ENCODE results near the gene AQP9.
"Not testable (repeated sequence)": the region's sequence is repeated elsewhere in the genome, so short reads cannot be mapped to it uniquely, and the experiment has no call there.

AQP9 gene, protein sequence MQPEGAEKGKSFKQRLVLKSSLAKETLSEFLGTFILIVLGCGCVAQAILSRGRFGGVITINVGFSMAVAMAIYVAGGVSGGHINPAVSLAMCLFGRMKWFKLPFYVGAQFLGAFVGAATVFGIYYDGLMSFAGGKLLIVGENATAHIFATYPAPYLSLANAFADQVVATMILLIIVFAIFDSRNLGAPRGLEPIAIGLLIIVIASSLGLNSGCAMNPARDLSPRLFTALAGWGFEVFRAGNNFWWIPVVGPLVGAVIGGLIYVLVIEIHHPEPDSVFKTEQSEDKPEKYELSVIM

DNA sequence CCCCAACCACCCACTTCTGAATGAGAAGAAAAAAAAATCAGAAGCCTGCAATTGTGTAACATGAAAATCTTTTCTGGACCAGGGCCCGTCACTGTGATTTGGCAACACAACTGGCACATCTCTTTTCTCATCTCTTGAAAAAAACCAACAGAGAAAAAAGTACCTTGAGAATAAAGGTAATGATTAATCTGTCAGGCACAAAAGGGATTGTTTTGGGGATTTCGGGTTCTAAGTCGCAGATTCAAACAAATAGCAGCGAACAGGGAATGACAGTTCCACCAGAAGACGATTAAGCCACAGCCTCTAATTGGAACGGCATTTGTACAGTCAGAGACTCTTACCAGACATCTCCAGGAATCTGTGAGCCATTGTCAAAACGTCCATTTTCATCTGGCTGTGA, at the start of gene AQP9:
Gene AQP9, plus strand, starts transcription at position 276 of the 400 bp plus-strand sequence. CDS start 185 bp downstream, outside the sequence.
- no peak for DNase-seq

DNA sequence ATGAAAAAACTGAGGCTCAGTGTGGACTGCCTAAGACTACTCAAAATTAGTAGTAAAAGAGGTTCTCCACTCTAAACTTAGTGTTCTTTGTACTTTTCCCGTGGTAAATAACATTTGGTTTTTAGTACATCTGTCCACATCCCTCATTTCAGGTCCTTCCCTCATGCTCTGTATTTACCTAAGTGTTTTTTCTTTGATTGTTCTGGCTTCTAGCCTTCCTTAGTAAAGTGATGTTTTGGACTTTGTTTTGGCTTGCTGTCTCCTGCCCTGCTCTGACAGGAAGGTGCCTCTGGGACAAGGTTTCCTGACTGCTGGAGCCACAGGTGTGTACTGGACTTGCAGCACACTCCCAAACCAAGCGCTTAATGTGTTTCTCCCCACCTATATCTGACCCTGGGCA, 42.8 kb upstream of the AQP9 start:
- DNase-seq = no peak

GRCh38 chr15:58096529-58097084, 41.6 kb upstream of the AQP9 start:
- DNase-seq = no peak

DNA sequence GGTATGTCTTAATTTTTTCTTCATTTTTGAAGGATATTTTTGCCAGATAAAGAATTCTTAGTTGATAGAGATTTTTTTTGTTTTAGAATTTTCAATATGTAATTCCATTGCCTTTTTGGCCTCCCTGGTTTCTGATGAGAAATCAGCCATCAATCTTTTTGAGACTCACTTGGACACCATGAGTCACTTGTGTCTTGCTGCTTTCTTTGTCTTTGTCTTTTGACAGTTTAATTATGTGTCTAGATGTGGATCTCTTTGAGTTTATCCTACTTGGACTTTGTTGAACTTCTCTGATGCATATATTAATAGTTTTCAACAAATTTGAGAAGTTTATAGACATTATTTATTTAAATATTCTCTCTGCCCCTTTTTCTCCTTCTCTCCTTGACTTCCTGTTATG, 34.7 kb upstream of the AQP9 start:
- DNase-seq = no peak

GRCh38 chr15:58108117-58108516, 30.1 kb upstream of the AQP9 start:
- no peak for DNase-seq

DNA sequence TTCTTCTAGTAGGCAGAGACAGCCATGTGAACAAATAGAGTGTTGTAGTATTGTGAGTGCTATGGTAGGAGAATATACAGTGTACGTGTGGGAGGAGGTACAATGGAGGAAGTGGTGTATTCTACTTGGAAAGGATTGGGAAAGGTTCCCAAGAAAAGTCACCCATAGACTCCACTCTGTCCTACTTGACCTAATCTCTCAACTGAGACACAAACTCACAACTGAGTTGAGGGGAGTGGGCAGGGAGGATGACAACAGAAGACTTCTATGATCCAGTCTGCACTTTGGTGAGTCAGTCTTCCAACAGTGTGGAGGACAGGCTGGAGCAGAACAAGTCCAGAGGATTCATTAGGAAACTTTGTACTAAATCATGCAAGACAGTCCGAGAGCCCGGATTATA, 28.8 kb upstream of the AQP9 start:
- DNase-seq = no peak

DNA sequence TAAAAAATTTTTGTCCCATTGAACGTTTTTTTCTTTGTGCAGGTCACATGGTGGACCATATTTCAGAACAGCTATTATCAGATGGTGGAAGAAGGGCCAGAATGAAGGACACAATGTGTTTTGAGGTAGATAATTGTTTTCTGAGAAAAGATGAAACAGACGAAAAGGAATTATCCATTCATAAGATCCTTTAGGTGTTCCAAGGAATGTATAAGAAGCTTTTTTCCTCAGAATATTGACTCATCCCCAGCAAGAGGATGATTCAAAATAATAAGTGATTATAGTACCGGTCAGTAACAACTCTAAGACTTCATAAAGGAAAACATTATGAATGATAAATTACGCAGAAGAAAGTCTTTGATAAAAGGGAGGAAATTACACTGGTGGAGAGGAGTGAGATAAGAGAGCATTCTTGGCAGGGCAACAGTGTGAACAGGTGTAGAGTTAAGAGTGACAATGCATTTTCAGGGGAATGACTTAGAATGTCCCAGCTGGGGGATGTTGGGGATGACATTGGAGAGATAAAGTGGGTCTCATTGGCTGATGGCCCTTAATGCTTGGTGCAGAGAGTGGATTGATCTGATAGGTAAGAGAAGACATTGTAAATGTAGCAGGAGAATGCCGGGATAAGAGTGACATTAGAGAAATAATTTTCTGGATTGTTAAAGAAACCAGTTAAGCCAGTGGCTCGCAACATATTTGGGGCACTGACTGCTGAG, 27.0 kb upstream of the AQP9 start:
- DNase-seq = no peak

- DNase-seq = no peak
Observed at GRCh38 chr15:58111718-58112104, 26.5 kb upstream of the AQP9 start.

DNA sequence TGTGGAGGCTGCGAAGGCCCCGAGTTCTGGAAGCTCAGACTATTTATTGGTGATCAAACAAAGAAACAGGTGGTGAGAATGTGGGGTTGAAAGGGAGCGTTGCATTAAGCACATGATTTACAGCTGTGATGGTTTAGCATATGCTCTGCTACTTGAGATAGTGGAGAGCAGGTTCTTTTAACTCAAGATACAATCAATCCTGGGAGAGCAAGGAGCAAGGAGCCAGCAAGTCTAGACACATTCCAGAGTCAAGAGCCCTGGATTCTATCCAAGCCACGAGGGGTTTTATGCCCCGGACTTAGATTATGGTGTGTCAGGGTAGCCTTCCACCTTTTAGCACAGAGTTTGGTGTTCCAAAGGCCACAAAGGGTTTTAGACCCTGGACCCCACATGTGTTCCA, 24.8 kb upstream of the AQP9 start:
- DNase-seq = not testable (repeated sequence)

DNA sequence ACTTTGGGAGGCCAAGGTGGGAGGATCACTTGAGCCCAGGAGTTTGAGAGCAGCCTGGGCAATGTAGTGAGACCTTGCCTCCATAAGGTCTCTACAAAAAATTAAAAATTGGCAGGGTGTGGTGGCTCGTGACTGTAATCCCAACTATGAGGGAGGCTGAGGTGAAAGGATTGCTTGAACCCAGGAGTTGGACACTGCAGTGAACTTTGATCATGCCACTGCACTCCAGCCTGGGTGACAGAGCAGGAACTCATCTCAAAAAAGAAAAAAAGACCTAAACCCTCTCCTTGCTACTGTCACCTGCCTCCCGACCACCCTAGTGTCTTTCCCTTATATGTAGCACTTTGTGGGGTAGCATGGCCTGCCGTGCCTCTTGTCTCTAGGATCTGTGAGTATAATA, 23.8 kb upstream of the AQP9 start:
- no peak for DNase-seq

- no peak for DNase-seq
Observed at GRCh38 chr15:58114812-58115211, 23.4 kb upstream of the AQP9 start.

GRCh38 chr15:58115692-58116091, 22.5 kb upstream of the AQP9 start:
- DNase-seq = peak; percentile 4

DNA sequence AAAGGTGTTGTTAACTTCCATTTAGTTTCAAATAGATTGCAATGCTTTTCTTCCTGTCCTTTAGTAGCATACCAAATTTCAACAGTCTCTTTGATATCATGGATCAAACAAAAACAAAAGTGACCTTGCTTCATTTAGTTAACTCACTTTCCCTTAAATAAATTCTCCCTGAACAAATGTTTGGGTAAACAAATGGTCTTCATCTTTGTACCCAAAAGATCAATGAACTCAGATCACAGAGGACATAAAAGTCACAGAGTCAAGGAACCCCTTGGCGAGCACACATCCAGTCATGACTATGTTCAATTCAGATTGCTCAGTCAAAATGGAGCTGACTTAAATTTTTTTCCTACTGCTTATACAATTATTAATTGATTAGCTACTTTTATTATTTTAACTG, 20.6 kb upstream of the AQP9 start:
- DNase-seq = no peak

DNA sequence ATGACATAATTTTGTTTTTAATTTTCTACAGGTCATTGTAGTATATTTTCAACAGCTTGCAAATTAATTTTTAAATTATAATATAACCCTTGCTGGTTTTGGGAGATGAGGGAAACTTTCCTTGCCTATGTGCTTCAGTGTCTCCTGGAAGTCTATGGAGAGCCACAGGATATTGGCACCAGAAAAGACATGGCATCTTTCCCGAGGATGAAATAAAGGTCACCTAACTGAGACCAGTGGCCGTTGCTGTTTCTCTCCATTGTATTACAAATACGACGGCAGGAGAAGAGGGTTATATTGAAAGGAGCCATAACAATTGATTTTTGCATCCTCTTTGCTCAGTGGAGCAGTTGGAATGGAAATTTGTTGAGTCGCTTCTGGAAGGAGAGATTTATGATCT, 19.9 kb upstream of the AQP9 start:
- DNase-seq = no peak

- DNase-seq = no peak
Observed at GRCh38 chr15:58119016-58119415, 19.2 kb upstream of the AQP9 start.

DNA sequence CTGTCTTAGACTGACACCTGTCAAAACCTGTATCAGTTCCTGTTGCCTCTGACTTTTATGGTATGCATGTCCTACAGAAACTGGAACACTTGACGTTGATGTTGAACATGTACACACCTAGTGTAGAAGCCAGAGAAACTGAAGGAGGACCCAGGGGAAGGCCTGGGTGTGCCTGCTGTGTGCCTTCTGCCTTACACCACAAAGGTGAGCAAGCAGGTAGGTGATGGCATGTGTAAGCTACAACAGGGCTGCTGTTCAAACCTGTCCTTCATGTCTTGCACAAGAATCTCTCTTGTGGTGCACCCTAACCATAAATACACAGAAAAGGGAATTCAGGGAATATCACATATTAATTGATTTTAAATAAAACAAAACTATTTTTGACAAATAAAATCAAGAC, 13.6 kb upstream of the AQP9 start:
- no peak for DNase-seq

DNA sequence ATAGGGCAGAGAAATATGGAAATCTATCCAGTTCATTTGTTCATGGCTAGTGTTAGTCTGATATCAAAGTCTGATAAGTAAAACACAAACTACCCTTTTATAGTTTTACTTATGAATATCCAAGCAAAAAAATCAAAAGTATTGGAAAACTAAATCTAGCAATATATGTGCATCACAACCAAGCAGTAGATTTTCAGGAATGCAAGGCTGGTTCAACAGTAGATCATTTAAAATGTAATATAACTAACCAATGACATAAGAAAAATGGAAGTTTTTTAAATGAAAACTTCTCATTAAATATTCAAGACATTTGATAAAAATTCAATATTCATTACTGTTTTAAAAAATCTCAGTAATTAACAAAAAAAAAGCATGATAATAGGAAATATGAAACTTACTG, 12.8 kb upstream of the AQP9 start:
- no peak for DNase-seq

- DNase-seq = no peak
Observed at GRCh38 chr15:58134886-58135285, 3.3 kb upstream of the AQP9 start.

DNA sequence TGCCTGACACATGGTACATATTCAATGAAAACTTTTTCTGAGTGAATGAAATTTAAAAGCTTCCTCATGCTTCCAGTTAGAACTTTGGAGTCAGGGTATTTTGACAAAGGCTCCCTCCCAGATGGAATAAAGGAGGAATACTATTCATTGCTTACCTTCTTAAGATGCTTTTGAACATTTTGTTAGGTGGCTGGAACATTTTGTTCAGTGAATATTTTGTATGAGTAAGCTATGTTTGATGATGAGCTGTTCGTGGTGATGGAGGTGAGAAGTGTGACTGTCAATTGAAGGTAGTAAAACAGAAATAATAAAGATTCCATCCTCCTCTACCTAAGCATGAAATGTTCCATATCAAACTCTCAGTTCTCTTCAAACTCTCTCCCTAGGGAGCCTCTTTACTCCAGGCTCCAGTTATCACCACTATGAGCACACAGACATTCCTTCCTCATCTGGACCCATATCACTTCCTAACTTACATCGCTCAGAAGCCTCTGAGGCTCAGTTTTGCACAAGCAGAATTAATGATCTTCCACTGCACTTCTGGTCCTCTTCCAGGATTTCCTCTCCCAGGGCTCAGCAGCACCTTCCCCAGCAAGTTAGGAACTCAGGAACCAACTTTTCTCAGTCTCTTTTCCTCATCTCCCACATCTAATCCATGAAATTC, 2.5 kb upstream of the AQP9 start:
- no peak for DNase-seq

- DNase-seq = no peak
Observed at GRCh38 chr15:58136731-58137130, 1.4 kb upstream of the AQP9 start.

- no peak for DNase-seq
Observed at GRCh38 chr15:58137686-58138085, 495 bp upstream of the AQP9 start.

GRCh38 chr15:58139276-58139988, 1.3 kb downstream of the AQP9 start:
- no peak for DNase-seq

DNA sequence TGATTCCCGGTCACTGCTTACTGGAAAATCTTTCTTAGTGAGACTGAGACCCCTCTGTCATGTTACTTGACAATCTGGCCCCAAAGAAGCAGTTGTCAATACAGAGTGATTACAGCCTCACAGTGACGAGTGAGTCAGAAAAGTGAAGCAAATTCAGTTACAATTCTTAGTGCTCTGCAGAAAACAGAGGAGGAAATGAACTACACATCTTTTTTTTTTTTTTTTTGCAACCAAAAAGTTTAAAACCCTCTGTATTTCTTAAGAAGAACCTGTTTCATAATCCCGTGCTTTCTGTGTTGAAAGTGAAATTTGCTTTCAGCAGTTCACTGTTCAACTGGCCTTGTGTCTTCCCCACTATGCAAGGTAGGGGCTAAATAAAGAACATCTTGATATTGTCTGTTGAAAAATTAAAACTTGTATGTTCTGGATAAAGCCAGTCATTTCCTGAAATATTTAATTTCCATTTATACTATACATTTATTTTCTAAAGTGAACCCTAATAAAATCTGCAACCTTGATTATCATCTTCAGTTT, 1.9 kb downstream of the AQP9 start:
- DNase-seq = no peak
